SH-SY5Y (cell line): ENCODE measurements around the gene CORIN.

Experiments used
- GATA2 ChIP-seq: IDR thresholded peaks from 2 replicates; pipeline ENCODE4 v1.6.1; 2011; ENCODE audit warnings: mild to moderate bottlenecking, low read depth, low read length
- GATA3 ChIP-seq: IDR thresholded peaks from 2 replicates; pipeline ENCODE4 v1.6.1; 2011; ENCODE audit warnings: low read depth, mild to moderate bottlenecking, low read length, moderate library complexity

- TF ChIP-seq GATA2 (peak; percentile 90), GATA3 (peak; percentile 98)
Observed at GRCh38 chr4:47784222-47784621, 53.6 kb downstream of the CORIN start.
